Panc1 (cell line): ENCODE data around the gene TBR1. TPM values are rescaled to one million over a fixed set of nuclear protein-coding genes. Genes with fewer than 3 reads are reported as not detected.

Experiments used
- ATAC-seq: fragments of 200-7000 bp; cut with Tn5 transposase; 2 replicates; pipeline ENCODE4 v1.9.1; 2020; ENCODE audit warnings: mild to moderate bottlenecking, moderate library complexity
- BruUV-seq: library from RNA; stranded (reverse); fragments of 400-500 nt; replicated peaks from 2 replicates; lab custom pipeline; 2021; lab: Mats Ljungman, UMichigan
- CTCF ChIA-PET: fragments of 300-600 bp; sonication (Branson Sonifier 250); formaldehyde crosslinking; loops from one replicate; lab custom pipeline; 2022; ENCODE audit warnings: antibody characterized with exemption; lab: Charles Lee
- POLR2A ChIA-PET: fragments of 300-600 bp; sonication (Branson Sonifier 250); formaldehyde crosslinking; loops from one replicate; lab custom pipeline; 2022; ENCODE audit warnings: antibody characterized with exemption; lab: Charles Lee
- DNase-seq: peaks from one replicate; pipeline ENCODE4 v3.0.0-alpha.2; 2010; ENCODE audit warnings: low read depth, low spot score
- H3K27ac ChIP-seq: 2 replicates; pipeline ENCODE4 v1.5.1; 2011; ENCODE audit warnings: mild to moderate bottlenecking, low read length, inconsistent platforms
- H3K27me3 ChIP-seq: fragments of 200-500 bp; sonication (Bioruptor generic); 2 replicates; pipeline ENCODE4 v1.6.0; 2014; ENCODE audit warnings: low read length, inconsistent platforms; ENCODE audit not compliant: control insufficient read depth, insufficient read depth
- H3K36me3 ChIP-seq: fragments of 200-500 bp; sonication (Bioruptor generic); 2 replicates; pipeline ENCODE4 v1.5.1; 2014; ENCODE audit warnings: inconsistent platforms, mild to moderate bottlenecking, low read length, moderate library complexity; ENCODE audit not compliant: control insufficient read depth, insufficient read depth
- H3K4me1 ChIP-seq: 2 replicates; pipeline ENCODE4 v1.5.1; 2011; ENCODE audit warnings: inconsistent platforms, mild to moderate bottlenecking, low read length, moderate library complexity; ENCODE audit not compliant: control insufficient read depth, insufficient read depth
- H3K4me3 ChIP-seq, 2 experiments: 2 replicates each; pipeline ENCODE4 v1.5.1; 2011 to 2012; ENCODE audit warnings: low read depth in 2 of 2, low read length in 2 of 2, mild to moderate bottlenecking in 2 of 2, inconsistent platforms in 1 of 2, moderate library complexity in 1 of 2
- H3K9me3 ChIP-seq: fragments of 200-500 bp; sonication (Bioruptor generic); 2 replicates; pipeline ENCODE4 v1.5.1; 2014; ENCODE audit warnings: low read depth, mild to moderate bottlenecking, inconsistent platforms, low read length, moderate library complexity; ENCODE audit not compliant: control insufficient read depth, insufficient read depth
- CTCF ChIP-seq: fragments of 450-650 bp; IDR thresholded peaks from 2 replicates; pipeline ENCODE4 v1.5.1; 2017; ENCODE audit warnings: mild to moderate bottlenecking
- POLR2AphosphoS5 ChIP-seq: IDR thresholded peaks from 2 replicates; pipeline ENCODE4 v1.6.1; 2012; ENCODE audit warnings: mild to moderate bottlenecking, low read depth, low read length, moderate library complexity
- REST ChIP-seq, 2 experiments: IDR thresholded peaks; 2 replicates each; pipeline ENCODE4 v1.6.1; 2011 to 2012; ENCODE audit warnings: low read depth in 2 of 2, control low read depth in 1 of 2, low read length in 1 of 2, mild to moderate bottlenecking in 1 of 2, moderate library complexity in 1 of 2; ENCODE audit not compliant: insufficient read depth in 1 of 2
- SIN3A ChIP-seq: IDR thresholded peaks from 2 replicates; pipeline ENCODE4 v1.6.1; 2012; ENCODE audit warnings: low read depth, mild to moderate bottlenecking, low read length, moderate library complexity, borderline replicate concordance; ENCODE audit not compliant: insufficient read depth
- TCF7L2 ChIP-seq: IDR thresholded peaks from 2 replicates; pipeline ENCODE4 v1.6.1; 2011; ENCODE audit warnings: mild to moderate bottlenecking, low read depth, low read length, inconsistent platforms
- in situ Hi-C: cut with HindIII; loops from 2 replicates; pipeline ENCODE4 v1.10.0; 2016; ENCODE audit warnings: low sequenced_read_pairs, low pct_unique_long_range_greater_than_20kb
- intact Hi-C: fragments of 100-400 bp; cut with micrococcal nuclease; formaldehyde crosslinking; loops from one replicate; pipeline ENCODE4 v1.10.0; 2022; ENCODE audit not compliant: unreplicated experiment
- total RNA-seq: library from RNA; stranded (reverse); gene quantifications from one replicate; pipeline ENCODE4 v1.2.1, GENCODE V29; 2021; ENCODE audit not compliant: unreplicated experiment

TBR1 gene
- total RNA-seq, 1 experiment from 2014 or later, result not detected

- intact Hi-C loops, result no loop called here
- Histone ChIP-seq H3K4me3 (no peak overlapping the region), H3K36me3 (peaks cover 14% of the 10 kb centered on the region; the same call in 1 of the 2 replicates), H3K4me1 (no peaks in the 10 kb centered on the region; the same call in 1 of the 2 replicates), H3K9me3 (no peaks in the 10 kb centered on the region), H3K27ac (no peak overlapping the region), H3K27me3 (no peaks in the 10 kb centered on the region)
- TF ChIP-seq CTCF, result no peak
- no peak for TF ChIP-seq SIN3A
- TF ChIP-seq POLR2AphosphoS5, result no peak
- no peak for TF ChIP-seq TCF7L2
- TF ChIP-seq REST (IDR thresholded peaks at IDR 0.05; ENCODE audit: insufficient read depth in 1 of 2, low read depth in 2 of 2, low read length in 1 of 2), result no peak
- BruUV-seq, result no TSS peak
- ChIA-PET CTCF (no interaction called here), POLR2A (interaction anchor here (0.7 to 1.3 kb wide), 2 partner anchors 12 to 494 kb away, joined by 3 read pairs; no protein-coding TSS in a partner anchor)
- in situ Hi-C loops, result no loop called here
- ATAC-seq (no peak), DNase-seq (no peak)
Observed at GRCh38 chr2:161381546-161381945, 34.6 kb upstream of the TBR1 start.

- Histone ChIP-seq H3K4me1 (no peaks in the 10 kb centered on the region; the same call in 1 of the 2 replicates), H3K9me3 (no peaks in the 10 kb centered on the region), H3K27me3 (no peaks in the 10 kb centered on the region), H3K4me3 (no peak overlapping the region), H3K27ac (no peak overlapping the region; the same call in 1 of the 2 replicates), H3K36me3 (peaks cover 16% of the 10 kb centered on the region; the same call in 1 of the 2 replicates)
- intact Hi-C loops, result no loop called here
- in situ Hi-C loops, result no loop called here
- DNase-seq (no peak), ATAC-seq (no peak)
- no TSS peak for BruUV-seq
- POLR2A ChIA-PET, result interaction anchor here (0.6 kb wide), 1 partner anchor 44 kb away, joined by 3 read pairs; no protein-coding TSS in a partner anchor
- TF ChIP-seq SIN3A (no peak), POLR2AphosphoS5 (no peak), TCF7L2 (no peak), REST (IDR thresholded peaks at IDR 0.05; ENCODE audit: insufficient read depth in 1 of 2, low read depth in 2 of 2, low read length in 1 of 2) (no peak), CTCF (no peak)
- CTCF ChIA-PET, result no interaction called here
Observed at GRCh38 chr2:161382747-161383146, 33.4 kb upstream of the TBR1 start.
